HG02798 (cell line): ENCODE results near the gene KRT75.
"Not testable (repeated sequence)": the region's sequence is repeated elsewhere in the genome, so short reads cannot be mapped to it uniquely, and the experiment has no call there.

Source experiments
- ATAC-seq: cut with Tn5 transposase; IDR thresholded peaks from one replicate; pipeline ENCODE4 v1.9.1; 2021; ENCODE audit warnings: mild to moderate bottlenecking; ENCODE audit not compliant: unreplicated experiment, poor library complexity

The KRT75 gene

GRCh38 chr12:52434081-52434733 lies at the start of gene KRT75:
TSS of gene KRT75 (minus strand) at chr12:52434371. CDS start at chr12:52434304, 67 bp downstream.
- no peak for ATAC-seq

- no peak for ATAC-seq
These were observed 45.9 kb upstream of the KRT75 start for GRCh38 chr12:52480073-52480472.

DNA sequence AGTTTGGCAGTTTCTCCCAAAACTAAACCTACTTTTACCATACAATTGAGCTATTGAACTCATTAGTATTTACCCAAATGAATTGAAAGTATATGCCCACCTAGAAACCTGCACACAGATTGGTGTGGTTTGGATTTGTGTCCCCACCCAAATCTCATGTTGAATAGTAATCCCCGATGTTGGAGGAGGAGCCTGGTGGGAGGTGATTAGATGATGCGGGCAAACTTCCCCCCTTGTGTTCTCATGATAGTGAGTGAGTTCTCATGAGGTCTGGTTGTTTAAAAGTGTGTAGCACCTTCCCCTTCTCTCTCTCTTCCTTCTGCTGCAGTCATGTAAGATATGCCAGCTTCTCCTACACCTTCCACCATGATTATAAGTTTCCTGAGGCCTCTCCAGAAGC lies 43.5 kb upstream of the KRT75 start:
- no peak for ATAC-seq

DNA sequence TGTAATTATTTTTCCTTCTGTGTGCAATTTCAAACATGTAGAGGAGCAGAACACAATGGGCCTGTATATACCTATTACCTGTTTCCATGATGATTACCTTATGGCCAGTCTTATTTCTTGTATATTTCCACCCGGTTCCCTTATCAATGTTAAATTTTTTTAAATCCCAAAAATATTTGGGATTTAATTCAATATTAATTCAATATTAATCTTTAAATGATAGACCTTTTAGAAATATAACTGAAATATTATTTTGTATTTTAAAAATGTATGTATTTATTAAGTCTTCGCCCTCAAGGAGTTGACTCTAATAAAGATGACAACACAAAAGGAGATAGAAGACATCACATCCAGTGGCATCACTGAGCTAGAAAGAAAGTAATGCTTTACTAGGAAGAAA lies 40.0 kb upstream of the KRT75 start:
- ATAC-seq: no peak

- ATAC-seq: no peak
These were observed 39.6 kb upstream of the KRT75 start, which contains the start of gene KRT6C for GRCh38 chr12:52473768-52474167. TSS of gene KRT6C (minus strand) at chr12:52473805. CDS start at chr12:52473737, 68 bp downstream.

DNA sequence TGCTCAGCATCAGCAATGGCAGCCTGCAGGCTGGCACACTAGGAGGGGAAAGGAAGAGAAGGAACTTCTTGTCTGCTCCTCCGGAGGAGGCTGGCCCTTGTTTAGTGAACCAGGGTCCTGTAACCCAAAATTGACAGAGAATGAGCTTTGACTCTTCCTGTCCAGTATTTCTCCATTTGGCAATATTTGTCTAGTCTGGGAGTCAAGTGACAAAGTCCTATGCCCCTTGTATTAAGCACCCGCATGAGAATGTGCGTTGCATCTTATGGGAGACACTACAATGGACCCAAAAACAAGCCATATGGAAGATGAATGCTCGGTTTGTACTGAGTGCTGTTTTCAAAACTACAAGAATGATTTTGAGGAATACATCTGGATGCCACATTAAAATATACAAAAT lies 35.7 kb upstream of the KRT75 start:
- no peak for ATAC-seq

- ATAC-seq: no peak
These were observed 30.7 kb upstream of the KRT75 start for GRCh38 chr12:52464897-52465296.

GRCh38 chr12:52461693-52462092 lies 27.5 kb upstream of the KRT75 start:
- no peak for ATAC-seq

- ATAC-seq: no peak
These were observed 24.7 kb upstream of the KRT75 start for GRCh38 chr12:52458861-52459260.

GRCh38 chr12:52455821-52456220 lies 21.6 kb upstream of the KRT75 start:
- ATAC-seq: no peak

DNA sequence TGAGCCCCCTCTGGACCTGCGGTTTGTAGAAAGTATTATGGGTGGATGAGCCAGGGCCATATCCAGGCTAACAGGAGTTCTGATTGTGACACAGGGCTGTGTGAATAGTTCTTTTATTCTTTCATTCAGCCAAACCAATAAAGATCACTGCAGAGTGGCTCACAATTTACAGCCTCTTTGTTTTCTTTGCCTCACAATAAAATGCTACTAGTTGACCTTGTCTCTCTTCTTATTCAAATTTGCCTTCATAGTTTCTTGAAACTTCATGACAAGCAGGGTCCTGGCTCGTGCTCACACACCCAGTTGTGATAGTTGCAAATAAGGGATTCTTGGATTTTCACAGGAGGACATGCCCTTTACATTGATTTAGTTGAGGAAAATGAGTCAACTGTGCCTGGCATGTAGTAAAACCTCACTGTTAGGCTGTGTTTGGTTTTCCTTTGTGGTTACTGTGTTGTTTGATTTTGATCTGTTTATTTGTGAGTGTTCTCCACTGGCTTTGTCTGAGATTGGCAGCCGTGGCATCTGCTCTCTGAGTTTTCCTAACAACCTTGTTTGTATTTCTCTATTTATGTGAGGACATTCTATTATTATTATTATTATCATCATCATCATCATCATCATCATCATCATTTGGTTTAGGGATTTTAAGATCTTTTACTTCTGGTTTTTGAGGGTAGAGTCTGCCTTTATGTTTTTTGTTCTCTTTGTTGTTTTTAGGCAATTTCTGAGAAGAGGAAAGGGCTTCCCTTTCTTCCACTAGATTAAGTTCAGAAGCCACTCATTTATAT lies 20.4 kb upstream of the KRT75 start:
- ATAC-seq: no peak

DNA sequence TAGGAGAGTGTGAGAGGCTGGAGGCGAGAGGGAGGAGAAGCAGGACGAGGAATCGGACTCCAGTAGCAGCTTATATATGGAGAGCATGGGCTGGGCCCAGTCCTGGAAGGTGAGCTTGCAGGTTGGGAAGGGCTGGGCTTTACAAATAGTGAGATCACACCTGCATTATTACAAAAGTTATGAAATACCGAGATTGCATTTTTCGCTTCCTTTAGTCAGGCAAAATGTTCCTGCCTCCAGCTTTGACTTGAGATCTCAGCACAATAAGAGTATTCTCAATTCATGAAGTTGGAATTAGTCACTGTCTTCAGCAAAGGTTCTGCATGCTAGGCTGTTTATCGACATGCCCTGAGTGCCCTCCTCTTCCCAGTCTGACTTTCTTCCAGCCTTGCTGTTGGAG lies 17.9 kb upstream of the KRT75 start, which contains the start of gene KRT6B:
TSS of gene KRT6B (minus strand) at position 46 of the 400 bp plus-strand sequence. CDS start 68 bp downstream, outside the sequence.
- no peak for ATAC-seq

GRCh38 chr12:52448228-52448627 lies 14.1 kb upstream of the KRT75 start:
- ATAC-seq: no peak

DNA sequence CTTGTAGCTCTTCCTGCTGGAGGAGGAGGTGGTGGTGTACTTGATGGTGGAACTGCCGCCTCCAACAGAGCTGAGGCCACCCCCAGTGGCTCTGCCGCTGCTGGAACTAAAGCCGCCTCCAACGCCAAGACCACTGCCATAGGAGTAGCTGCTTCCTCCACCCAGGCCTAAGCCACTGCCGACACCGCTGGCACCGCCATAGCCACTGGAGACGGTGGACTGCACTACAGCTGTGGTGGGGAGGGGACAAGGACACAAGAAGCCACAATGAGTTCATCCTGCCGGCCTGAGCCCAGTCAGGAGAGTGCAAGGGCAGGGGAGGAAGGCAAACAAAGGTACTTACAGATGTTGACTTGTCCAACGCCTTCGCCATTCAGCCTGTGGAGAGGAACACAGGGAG lies 13.0 kb upstream of the KRT75 start:
- ATAC-seq: not testable (repeated sequence)

- no peak for ATAC-seq
These were observed 12.3 kb upstream of the KRT75 start for GRCh38 chr12:52446367-52447045.

GRCh38 chr12:52445876-52446275 lies 11.7 kb upstream of the KRT75 start:
- no peak for ATAC-seq

DNA sequence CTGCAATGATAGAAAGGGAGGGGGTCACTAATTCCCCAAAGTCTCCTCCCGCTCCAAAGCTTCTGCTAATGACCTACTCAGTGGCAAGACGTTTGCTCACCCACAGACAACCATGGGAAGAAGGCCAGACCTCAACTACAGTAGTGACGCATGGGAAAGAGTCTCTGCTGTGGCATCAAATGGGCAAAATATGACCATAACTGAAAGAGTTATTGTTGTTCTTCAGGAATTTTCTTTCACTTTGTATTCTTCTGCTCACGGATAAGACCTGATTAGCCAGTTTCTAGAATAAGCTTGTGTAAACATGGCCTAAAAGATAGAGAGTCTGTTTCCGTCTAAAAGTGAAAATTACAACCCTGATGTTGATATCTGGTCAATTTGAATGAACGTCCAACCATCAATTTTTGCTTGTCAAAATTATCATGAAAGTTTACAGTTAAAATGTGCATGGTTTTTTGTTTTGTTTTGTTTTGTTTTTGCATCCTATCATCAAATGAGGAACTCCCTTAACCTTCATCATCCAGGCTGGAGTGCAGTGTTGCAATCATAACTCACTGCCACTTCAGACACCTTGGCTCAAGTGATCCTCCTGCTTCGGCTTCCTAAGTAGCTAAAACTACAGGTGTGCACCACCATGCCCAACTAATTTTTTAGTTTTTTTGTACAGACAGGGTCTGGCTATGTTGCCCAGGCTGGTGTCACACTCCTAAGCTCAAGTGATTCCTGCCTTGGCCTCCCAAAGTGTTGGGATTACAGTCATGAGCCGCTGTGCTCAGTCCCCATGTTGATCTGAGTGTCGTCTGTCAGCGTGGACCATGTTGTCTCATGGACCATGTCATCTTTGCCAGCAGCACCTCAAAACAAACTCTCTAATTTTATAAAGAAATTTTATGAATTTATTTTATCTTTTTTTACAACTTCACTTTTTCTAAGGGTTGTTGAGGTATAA lies 10.8 kb upstream of the KRT75 start:
- ATAC-seq: no peak

DNA sequence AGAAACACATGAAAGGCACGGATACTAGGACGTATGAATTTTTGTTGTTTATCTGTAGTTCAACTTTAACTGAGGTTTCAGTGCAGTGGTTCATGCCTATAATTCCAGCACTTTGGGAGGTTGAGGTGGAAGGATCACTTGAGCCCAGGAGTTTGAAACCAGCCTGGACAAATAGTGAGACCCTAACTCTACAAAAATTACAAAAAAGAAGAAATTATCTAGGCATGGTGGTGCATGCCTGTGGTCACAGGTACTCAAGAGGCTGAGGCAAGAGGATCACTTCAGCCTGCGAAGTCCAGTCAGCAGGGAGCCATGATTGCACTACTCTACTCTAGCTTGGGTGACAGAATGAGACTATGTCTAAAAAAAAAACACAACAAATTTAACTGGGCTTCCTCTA lies 9.8 kb upstream of the KRT75 start:
- no peak for ATAC-seq

GRCh38 chr12:52442600-52443061 lies 8.5 kb upstream of the KRT75 start:
- no peak for ATAC-seq
